HCT116 (cell line): Measurements from ENCODE around the gene CBX3.

Experiments used
- CEBPB ChIP-seq: IDR thresholded peaks from 2 replicates; pipeline ENCODE4 v1.6.1; 2012; ENCODE audit warnings: low read depth
- EGR1 ChIP-seq: IDR thresholded peaks from 2 replicates; pipeline ENCODE4 v1.6.1; 2012; ENCODE audit warnings: low read depth
- ELF1 ChIP-seq: IDR thresholded peaks from 2 replicates; pipeline ENCODE4 v1.6.1; 2012; ENCODE audit warnings: low read depth, borderline replicate concordance
- EZH2 ChIP-seq: fragments of 200-600 bp; sonication (generic); IDR thresholded peaks from 2 replicates; pipeline ENCODE4 v1.6.1; 2017; ENCODE audit warnings: antibody characterized with exemption, mixed run types
- EZH2phosphoT487 ChIP-seq: fragments of 200-600 bp; IDR thresholded peaks from 2 replicates; pipeline ENCODE4 v1.6.1; 2018; ENCODE audit warnings: antibody characterized with exemption, borderline replicate concordance
- JUND ChIP-seq: IDR thresholded peaks from 2 replicates; pipeline ENCODE4 v1.6.1; 2012
- MAX ChIP-seq: IDR thresholded peaks from 2 replicates; pipeline ENCODE4 v1.6.1; 2012
- POLR2A ChIP-seq: IDR thresholded peaks from 2 replicates; pipeline ENCODE4 v1.7.0; 2011; ENCODE audit warnings: borderline replicate concordance; ENCODE audit not compliant: insufficient read depth, insufficient read length; ENCODE audit errors: extremely low read depth
- POLR2AphosphoS5 ChIP-seq: IDR thresholded peaks from 2 replicates; pipeline ENCODE4 v1.6.1; 2011; ENCODE audit warnings: mild to moderate bottlenecking, low read depth, low read length, moderate library complexity
- RAD21 ChIP-seq: IDR thresholded peaks from 2 replicates; pipeline ENCODE4 v1.6.1; 2012; ENCODE audit warnings: low read depth, mild to moderate bottlenecking
- SP1 ChIP-seq: IDR thresholded peaks from 2 replicates; pipeline ENCODE4 v1.6.1; 2012; ENCODE audit warnings: low read depth
- ZFX ChIP-seq: fragments of 450-650 bp; IDR thresholded peaks from 2 replicates; pipeline ENCODE4 v1.6.1; 2017
- TF ChIP-seq, protein P1 (sequence below), 3 experiments: fragments of 200-600 bp in 1 of 3; sonication (generic) in 1 of 3; IDR thresholded peaks in 2 of 3; conservative IDR thresholded peaks in 1 of 3; 2 replicates each; pipeline ENCODE4 v1.5.1; 2012 to 2017; ENCODE audit warnings: low read depth in 2 of 3, low read length in 2 of 3, antibody characterized with exemption in 1 of 3, borderline replicate concordance in 1 of 3, control low read depth in 1 of 3, mild to moderate bottlenecking in 1 of 3, mixed read lengths in 1 of 3, mixed run types in 1 of 3, moderate library complexity in 1 of 3; ENCODE audit not compliant: insufficient read depth in 1 of 3
- TF ChIP-seq, protein P2 (sequence below): IDR thresholded peaks from 2 replicates; pipeline ENCODE4 v1.6.1; 2011; ENCODE audit warnings: mild to moderate bottlenecking, low read length, moderate library complexity; ENCODE audit not compliant: insufficient replicate concordance; ENCODE audit errors: extremely low read depth

DNA sequence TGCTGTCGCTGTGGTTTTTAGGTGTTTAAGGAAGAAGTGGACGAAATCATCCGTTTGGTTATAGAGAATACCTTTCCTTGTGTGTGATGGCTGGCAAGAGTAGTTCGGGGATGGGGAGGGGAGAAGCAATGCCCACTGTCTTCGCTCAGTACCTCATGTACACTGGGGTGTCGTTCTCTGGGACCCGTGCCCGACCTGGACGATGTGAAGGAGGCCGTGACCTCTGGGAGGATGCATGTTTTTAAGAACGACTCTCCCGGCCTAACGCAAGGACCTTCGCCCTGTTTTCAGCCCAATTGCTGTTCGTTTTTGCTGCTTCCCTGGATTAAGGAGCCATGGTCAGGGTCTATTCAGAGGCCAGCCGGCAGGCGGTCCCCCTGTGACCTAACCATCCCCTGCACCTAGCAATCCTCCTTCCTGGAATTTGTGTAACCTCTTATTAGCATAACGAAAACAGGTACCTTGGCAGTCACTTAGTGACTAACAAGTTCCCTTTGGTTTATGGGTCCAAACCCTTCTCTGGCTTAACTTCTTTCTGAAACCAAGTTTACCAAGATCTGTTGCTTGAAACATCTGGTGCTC lies 48.2 kb upstream of the CBX3 start:
- TF ChIP-seq, protein P1, sequence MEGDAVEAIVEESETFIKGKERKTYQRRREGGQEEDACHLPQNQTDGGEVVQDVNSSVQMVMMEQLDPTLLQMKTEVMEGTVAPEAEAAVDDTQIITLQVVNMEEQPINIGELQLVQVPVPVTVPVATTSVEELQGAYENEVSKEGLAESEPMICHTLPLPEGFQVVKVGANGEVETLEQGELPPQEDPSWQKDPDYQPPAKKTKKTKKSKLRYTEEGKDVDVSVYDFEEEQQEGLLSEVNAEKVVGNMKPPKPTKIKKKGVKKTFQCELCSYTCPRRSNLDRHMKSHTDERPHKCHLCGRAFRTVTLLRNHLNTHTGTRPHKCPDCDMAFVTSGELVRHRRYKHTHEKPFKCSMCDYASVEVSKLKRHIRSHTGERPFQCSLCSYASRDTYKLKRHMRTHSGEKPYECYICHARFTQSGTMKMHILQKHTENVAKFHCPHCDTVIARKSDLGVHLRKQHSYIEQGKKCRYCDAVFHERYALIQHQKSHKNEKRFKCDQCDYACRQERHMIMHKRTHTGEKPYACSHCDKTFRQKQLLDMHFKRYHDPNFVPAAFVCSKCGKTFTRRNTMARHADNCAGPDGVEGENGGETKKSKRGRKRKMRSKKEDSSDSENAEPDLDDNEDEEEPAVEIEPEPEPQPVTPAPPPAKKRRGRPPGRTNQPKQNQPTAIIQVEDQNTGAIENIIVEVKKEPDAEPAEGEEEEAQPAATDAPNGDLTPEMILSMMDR (IDR thresholded peaks at IDR 0.05 in 2 of 3, conservative IDR thresholded peaks at IDR 0.05 in 1 of 3; ENCODE audit: borderline replicate concordance in 1 of 3, insufficient read depth in 1 of 3, low read depth in 2 of 3, low read length in 2 of 3), result no peak
- TF ChIP-seq EGR1 (no peak), EZH2phosphoT487 (no peak), POLR2A (no peak), ELF1 (no peak), POLR2AphosphoS5 (no peak), ZFX (no peak), RAD21 (no peak), EZH2 (no peak), CEBPB (no peak), SP1 (no peak), JUND (no peak), MAX (no peak)
- TF ChIP-seq, protein P2, sequence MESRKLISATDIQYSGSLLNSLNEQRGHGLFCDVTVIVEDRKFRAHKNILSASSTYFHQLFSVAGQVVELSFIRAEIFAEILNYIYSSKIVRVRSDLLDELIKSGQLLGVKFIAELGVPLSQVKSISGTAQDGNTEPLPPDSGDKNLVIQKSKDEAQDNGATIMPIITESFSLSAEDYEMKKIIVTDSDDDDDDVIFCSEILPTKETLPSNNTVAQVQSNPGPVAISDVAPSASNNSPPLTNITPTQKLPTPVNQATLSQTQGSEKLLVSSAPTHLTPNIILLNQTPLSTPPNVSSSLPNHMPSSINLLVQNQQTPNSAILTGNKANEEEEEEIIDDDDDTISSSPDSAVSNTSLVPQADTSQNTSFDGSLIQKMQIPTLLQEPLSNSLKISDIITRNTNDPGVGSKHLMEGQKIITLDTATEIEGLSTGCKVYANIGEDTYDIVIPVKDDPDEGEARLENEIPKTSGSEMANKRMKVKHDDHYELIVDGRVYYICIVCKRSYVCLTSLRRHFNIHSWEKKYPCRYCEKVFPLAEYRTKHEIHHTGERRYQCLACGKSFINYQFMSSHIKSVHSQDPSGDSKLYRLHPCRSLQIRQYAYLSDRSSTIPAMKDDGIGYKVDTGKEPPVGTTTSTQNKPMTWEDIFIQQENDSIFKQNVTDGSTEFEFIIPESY, result no peak
